Ovary (tissue), 9 donors: ENCODE results near the gene MAML1. TPM values are rescaled to one million over a fixed set of nuclear protein-coding genes. Genes with fewer than 3 reads are reported as not detected.
A peak's percentile ranks its signal among the peaks of the same experiment; 100 is the strongest.

Experiments used
- DNase-seq, 5 donors: peaks; one replicate each; pipeline ENCODE4 v3.0.0-alpha.2; 2019 to 2020
- H3K27ac ChIP-seq, 2 donors: fragments of 200-600 bp; one replicate each; pipeline versions ENCODE4 v1.5.1 to v1.8.0; 2019 to 2022
- H3K27me3 ChIP-seq: fragments of 200-600 bp; one replicate; pipeline ENCODE4 v1.8.0; 2022
- H3K36me3 ChIP-seq: fragments of 200-600 bp; sonication (generic); one replicate; pipeline ENCODE4 v1.5.1; 2019
- H3K4me1 ChIP-seq: one replicate; pipeline ENCODE4 v1.8.1; 2013; ENCODE audit warnings: mild to moderate bottlenecking, moderate library complexity; ENCODE audit not compliant: insufficient read depth
- H3K4me3 ChIP-seq: fragments of 200-600 bp; sonication (generic); one replicate; pipeline ENCODE4 v1.5.1; 2017
- H3K9me3 ChIP-seq, 2 donors: fragments of 200-600 bp in 1 of 2; sonication (generic) in 1 of 2; one replicate each; pipeline versions ENCODE4 v1.5.1 to v1.8.1; 2013 to 2019; ENCODE audit warnings: mild to moderate bottlenecking in 1 of 2, moderate library complexity in 1 of 2
- EP300 ChIP-seq: sonication (generic); formaldehyde crosslinking; IDR thresholded peaks from one replicate; pipeline ENCODE4 v1.6.1; 2017; ENCODE audit warnings: antibody characterized with exemption
- POLR2A ChIP-seq: fragments of 450-650 bp; IDR thresholded peaks from one replicate; pipeline ENCODE4 v1.6.1; 2017; ENCODE audit warnings: antibody characterized with exemption, mild to moderate bottlenecking, moderate library complexity
- WGBS, 3 donors: extraction: QIAGEN DNeasy Blood & Tissue Kit in 1 of 3; methylation state at CpG; one replicate each; pipeline versions ENCODE4 v1.1.5 to v1.1.7; 2013 to 2017; 5-methylcytosine and 5-hydroxymethylcytosine counted together
- intact Hi-C, 4 donors: fragments of 100-400 bp; cut with DNase I; formaldehyde crosslinking; loops; one replicate each; pipeline versions ENCODE4 v1.11.0 to v1.15.1; 2022 to 2023
- polyA plus RNA-seq, 2 donors: library from polyadenylated mRNA; stranded (reverse); fragments of 200-250 nt in 1 of 2; fragments of 350-450 nt in 1 of 2; fragmentation: Illumina TruSeq in 1 of 2; extraction: RNeasy Lipid Tissue Mini Kit (QIAGEN cat#74804) in 1 of 2; gene quantifications; one replicate each; pipeline ENCODE4 v1.2.3, GENCODE V29; 2013 to 2014
- total RNA-seq, 7 donors: library from RNA; depleted of rRNA in 2 of 7; stranded (reverse); fragments of >200 nt in 2 of 7; fragmentation: NEBNext Ultra II Directional in 3 of 7; extraction: Animal tissue kit (Norgen Biotek cat#: 25700) in 3 of 7; gene quantifications; one replicate each; pipeline versions ENCODE4 v1.1.0 to v1.2.4, GENCODE V29; 2016 to 2023
- TF ChIP-seq, protein P1 (sequence below), 3 donors: fragments of 450-650 bp in 2 of 3; fragments of 200-600 bp in 1 of 3; IDR thresholded peaks; one replicate each; pipeline versions ENCODE4 v1.5.1 to v1.8.0; 2016 to 2022; ENCODE audit warnings: antibody characterized with exemption in 3 of 3, mild to moderate bottlenecking in 1 of 3
- donor health status: DM: no; HTN: no; CAD: no; lungs with moderate emphysema.
- donor health status: DM: no; HTN: no; CAD: no.
- donor health status: Bipolar disorder and iron deficiency.
- donor health status: DM: yes; HTN: yes; CAD: no.
- donor health status: DM: no; HTN: no; CAD: no.
- donor health status: DM: yes; HTN: yes; CAD: no.

The MAML1 gene
- total and polyA plus RNA-seq, 9 donors: 18.4 to 40.1 (median 29.9) TPM

DNA sequence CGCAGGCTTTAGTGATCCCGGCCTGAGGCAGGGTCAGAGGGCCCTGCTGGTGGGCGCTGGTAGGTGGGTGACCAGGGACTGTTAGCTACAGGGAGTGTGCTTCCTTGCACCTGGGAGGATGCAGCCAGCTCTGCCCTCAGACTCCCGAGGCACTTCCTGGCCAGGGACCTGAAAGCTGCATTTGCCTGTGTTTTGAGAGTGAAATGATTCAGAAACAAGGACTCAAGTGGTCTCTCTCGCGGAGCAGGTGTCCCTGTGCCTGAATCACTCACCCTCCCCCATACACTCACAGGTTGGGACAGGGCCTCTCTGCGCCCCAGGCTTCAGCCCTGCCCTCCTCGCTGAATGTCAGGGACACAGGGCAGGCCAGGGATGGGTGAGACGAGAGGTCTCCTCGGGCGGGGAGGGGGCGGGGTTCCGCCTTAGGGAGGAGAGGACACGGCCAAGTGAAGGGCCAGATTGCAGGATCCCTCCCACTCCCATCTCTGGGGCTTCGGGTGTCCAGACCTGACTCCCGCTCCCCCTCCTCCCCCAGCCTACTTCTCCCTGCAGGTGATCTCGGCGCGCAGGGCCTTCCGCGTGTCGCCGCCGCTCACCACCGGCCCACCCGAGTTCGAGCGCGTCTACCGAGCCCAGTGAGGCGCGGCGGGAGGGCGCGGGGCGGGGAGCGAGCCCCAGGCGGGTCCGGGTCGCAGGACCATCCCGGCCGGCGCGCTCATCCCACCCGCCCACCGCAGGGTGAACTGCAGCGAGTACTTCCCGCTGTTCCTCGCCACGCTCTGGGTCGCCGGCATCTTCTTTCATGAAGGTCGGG is 62.6 kb downstream of the MAML1 start:
- intact Hi-C loops: loop anchor here in 3 of 4 donors (5.0 to 10.0 kb wide), 3 partner anchors 33 to 110 kb away; partner anchors contain the start of genes MRNIP (in 1 of the 3) and TBC1D9B (in 1 of the 3)
- Histone ChIP-seq H3K36me3 (no peaks in the 10 kb centered on the region), H3K27ac (peak overlapping the region; percentile 63 to 68), H3K27me3 (no peaks in the 10 kb centered on the region), H3K9me3 (no peaks in the 10 kb centered on the region), H3K4me3 (peak overlapping the region; percentile 49), H3K4me1 (peaks cover 15% of the 10 kb centered on the region)
- peak in 4 of 5 donors; percentile 36 to 63 (median 46) for DNase-seq
- 8 to 14% (median 10%) methylated on average over 14 to 53 of the region's 53 CpGs for WGBS, 3 donors
- no peak for TF ChIP-seq POLR2A
- TF ChIP-seq EP300: no peak
- TF ChIP-seq, protein P1, sequence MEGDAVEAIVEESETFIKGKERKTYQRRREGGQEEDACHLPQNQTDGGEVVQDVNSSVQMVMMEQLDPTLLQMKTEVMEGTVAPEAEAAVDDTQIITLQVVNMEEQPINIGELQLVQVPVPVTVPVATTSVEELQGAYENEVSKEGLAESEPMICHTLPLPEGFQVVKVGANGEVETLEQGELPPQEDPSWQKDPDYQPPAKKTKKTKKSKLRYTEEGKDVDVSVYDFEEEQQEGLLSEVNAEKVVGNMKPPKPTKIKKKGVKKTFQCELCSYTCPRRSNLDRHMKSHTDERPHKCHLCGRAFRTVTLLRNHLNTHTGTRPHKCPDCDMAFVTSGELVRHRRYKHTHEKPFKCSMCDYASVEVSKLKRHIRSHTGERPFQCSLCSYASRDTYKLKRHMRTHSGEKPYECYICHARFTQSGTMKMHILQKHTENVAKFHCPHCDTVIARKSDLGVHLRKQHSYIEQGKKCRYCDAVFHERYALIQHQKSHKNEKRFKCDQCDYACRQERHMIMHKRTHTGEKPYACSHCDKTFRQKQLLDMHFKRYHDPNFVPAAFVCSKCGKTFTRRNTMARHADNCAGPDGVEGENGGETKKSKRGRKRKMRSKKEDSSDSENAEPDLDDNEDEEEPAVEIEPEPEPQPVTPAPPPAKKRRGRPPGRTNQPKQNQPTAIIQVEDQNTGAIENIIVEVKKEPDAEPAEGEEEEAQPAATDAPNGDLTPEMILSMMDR (IDR thresholded peaks at IDR 0.05): no peak

DNA sequence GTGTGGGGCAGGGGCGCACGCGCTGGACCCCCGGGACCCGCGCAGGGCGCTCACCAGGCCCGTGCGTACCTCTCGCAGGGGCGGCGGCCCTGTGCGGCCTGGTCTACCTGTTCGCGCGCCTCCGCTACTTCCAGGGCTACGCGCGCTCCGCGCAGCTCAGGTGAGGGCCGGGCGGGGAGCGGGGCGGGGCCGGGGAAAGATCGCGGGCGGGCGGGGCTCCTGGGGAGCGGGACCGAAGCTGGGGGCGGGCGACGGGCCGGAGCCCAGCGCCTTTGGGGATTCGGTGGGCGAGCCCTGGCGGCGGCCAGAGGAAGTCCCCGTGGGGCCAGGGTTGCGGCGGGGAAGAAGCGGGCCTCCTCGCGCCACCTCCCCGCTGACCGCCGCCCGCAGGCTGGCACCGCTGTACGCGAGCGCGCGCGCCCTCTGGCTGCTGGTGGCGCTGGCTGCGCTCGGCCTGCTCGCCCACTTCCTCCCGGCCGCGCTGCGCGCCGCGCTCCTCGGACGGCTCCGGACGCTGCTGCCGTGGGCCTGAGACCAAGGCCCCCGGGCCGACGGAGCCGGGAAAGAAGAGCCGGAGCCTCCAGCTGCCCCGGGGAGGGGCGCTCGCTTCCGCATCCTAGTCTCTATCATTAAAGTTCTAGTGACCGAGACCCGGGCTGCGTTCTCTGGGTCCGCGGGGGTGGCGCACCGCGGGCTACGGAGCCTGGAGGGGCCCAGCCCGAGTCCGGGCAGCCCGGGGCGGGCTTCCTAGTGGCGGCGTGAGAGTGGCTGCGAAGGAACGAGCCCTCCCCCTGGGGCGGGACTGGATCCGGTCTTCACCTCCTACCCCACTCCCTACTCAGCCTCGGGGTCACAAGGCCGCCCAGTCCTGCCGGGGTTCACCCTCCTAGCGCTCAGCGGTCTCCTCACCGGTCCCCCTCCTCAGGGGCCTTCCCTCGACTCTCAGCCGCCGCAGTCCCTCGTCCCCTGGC is 63.5 kb downstream of the MAML1 start:
- peak; percentile 74 to 88 (median 82) for DNase-seq
- intact Hi-C loops: loop anchor here in 3 of 4 donors (5.0 to 10.0 kb wide), 3 partner anchors 34 to 109 kb away; partner anchors contain the start of genes MRNIP (in 1 of the 3) and TBC1D9B (in 1 of the 3)
- Histone ChIP-seq H3K36me3 (no peaks in the 10 kb centered on the region), H3K27ac (peak overlapping the region; percentile 63 to 68), H3K4me1 (peaks cover 15% of the 10 kb centered on the region), H3K9me3 (no peaks in the 10 kb centered on the region), H3K27me3 (no peaks in the 10 kb centered on the region), H3K4me3 (peak overlapping the region; percentile 49)
- 2 to 7% (median 2%) methylated on average over 46 to 113 of the region's 113 CpGs for WGBS, 3 donors
- TF ChIP-seq EP300: no peak
- TF ChIP-seq, protein P1 (IDR thresholded peaks at IDR 0.05): peak; percentile 55 to 87 (median 85)

DNA sequence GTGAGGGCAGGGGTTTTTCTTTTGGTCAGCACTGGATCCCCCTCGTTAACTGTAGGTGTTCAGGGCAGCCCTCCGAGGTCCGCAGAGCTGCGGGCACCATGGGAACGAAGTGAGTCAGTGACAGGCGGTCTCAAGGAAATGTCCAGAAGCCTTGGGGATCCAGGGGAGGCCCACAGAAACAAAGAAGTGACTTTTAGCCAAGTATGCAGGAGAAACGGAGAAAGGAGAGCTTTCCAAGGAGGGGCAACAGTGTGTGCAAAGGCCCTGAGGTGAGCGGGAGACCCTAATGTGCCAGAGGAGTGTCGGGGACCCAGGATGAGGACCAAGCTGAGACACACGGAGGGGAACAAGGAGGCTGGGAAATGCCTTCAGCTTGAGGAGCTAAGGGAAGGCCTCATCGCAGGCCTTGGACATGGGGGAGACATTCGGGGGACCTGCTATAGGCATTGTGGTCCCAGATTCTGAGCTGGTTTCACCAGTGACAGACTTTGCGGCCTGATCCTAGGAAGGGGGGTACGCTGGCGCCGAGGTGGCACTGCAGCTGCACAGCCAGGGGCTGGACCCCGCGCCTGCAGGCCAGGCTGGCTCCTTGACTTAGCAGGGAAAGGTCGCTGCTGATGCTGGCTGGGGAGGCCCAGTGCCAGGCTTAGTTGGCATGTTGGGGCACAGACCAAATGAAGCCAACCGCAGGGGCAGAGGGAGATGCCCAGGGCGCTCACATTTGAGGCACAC is 64.4 kb downstream of the MAML1 start:
- Histone ChIP-seq H3K36me3 (no peaks in the 10 kb centered on the region), H3K27me3 (no peaks in the 10 kb centered on the region), H3K4me3 (peak overlapping the region; percentile 49), H3K27ac (peak overlapping the region; percentile 63 to 68), H3K9me3 (no peaks in the 10 kb centered on the region), H3K4me1 (peaks cover 15% of the 10 kb centered on the region)
- DNase-seq: peak in 3 of 5 donors; percentile 20 to 46 (median 33)
- intact Hi-C loops: loop anchor here in 3 of 4 donors (5.0 to 10.0 kb wide), 3 partner anchors 35 to 108 kb away; partner anchors contain the start of genes MRNIP (in 1 of the 3) and TBC1D9B (in 1 of the 3)
- TF ChIP-seq POLR2A: no peak
- TF ChIP-seq, protein P1 (IDR thresholded peaks at IDR 0.05): no peak
- no peak for TF ChIP-seq EP300
- 84 to 88% (median 85%) methylated on average over 21 of the region's 21 CpGs for WGBS, 3 donors
